ENCODE results near the gene HSCB.
A peak's percentile ranks its signal among the peaks of the same experiment; 100 is the strongest.
"Not testable (repeated sequence)": the region's sequence is repeated elsewhere in the genome, so short reads cannot be mapped to it uniquely, and the experiment has no call there.

Gene HSCB

GRCh38 chr22:28738876-28739275 is 3.0 kb upstream of the HSCB start:
- DNase-seq (ENCODE audit: low read depth), result not testable (repeated sequence)

DNA sequence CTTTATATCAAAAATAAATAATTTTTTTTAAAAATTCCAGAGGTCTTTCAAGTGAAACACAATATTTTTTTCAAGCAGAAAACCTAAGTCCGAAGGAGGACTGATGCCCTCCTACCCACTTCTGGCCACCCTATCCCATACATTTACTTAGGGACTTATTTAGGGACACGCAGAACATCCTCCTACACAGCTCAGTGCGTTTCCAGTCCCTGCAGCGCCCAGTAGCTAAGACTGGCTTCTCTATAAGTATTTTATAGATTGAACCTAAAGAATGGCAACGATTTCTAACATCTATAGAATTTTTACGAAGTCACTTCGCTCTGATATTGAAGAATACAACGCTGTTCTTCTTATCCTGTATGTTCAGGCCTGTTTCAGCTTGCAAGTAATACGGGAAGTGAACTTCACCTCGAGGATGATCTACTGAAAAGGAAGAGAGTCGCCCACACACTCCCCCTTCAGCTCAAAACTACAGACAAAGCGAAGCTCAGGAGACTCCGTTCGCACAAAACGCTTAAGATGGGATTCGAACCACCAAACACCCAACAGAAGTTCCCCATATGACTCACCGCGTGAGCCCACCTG is 547 bp upstream of the HSCB start:
- no peak for DNase-seq (ENCODE audit: low read depth)

GRCh38 chr22:28742562-28742962 is 723 bp downstream of the HSCB start:
- no peak for DNase-seq (ENCODE audit: low read depth)

GRCh38 chr22:28743852-28744251 is 2.0 kb downstream of the HSCB start:
- DNase-seq (ENCODE audit: low read depth), result no peak

DNA sequence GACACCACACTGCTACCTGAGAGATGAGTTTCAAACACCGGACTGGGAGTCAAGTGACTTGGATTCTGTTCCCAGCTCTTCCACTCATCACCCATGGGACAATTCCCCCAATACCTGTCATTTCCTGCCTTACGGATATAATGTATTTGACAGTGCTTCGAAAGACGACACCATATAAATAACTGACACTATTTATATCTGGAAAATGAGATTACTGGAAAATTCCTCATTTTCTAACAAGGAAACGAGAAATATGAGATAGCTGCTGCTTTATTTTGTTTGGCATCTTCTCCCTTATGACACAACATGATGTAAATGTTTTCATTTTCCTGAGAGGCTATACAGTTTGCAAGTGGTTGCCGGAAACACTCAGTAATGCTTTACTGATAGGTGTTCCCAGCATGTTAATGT is 8.6 kb downstream of the HSCB start:
- DNase-seq (ENCODE audit: low read depth), result no peak

GRCh38 chr22:28754512-28754911 is 12.7 kb downstream of the HSCB start:
- not testable (repeated sequence) for DNase-seq (ENCODE audit: low read depth)

- no peak for DNase-seq (ENCODE audit: low read depth)
Observed at GRCh38 chr22:28759861-28760560, 18.2 kb downstream of the HSCB start.

GRCh38 chr22:28761449-28761755 is 19.6 kb downstream of the HSCB start:
- no peak for DNase-seq (ENCODE audit: low read depth)

GRCh38 chr22:28762000-28762399 is 20.2 kb downstream of the HSCB start:
- not testable (repeated sequence) for DNase-seq (ENCODE audit: low read depth)

- DNase-seq (ENCODE audit: low read depth), result no peak
Observed at GRCh38 chr22:28766628-28767027, 24.8 kb downstream of the HSCB start.

DNA sequence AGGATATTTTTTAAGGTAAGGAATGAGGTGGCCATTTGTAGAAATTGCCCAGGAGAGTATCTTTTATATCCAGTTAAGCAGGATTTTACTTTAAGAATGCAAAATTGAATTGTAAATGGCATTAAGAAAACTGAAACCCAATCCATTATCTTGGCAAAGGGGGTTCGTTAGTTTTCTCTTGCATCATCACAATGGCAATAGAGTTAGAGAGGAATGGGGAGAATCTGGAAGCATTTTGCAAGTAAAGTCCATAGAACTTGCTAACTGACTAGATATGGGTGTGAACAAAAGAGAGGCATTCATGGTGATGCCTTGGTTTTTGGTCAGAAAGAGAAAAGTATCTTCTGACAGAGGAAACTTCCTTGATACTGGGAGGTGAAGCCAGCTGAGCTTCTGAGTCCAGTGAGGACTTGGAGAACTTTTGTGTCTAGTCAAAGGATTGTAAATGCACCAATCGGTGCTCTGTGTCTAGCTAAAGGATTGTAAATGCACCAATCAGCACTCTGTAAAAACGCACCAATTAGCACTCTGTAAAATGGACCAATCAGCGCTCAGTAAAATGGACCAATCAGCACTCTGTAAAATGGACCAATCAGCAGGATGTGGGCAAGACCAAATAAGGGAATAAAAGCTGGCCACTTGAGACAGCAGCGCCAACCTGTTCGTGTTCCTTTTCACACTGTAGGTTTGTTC is 27.0 kb downstream of the HSCB start:
- no peak for DNase-seq (ENCODE audit: low read depth)

GRCh38 chr22:28769394-28770085 is 27.7 kb downstream of the HSCB start:
- DNase-seq (ENCODE audit: low read depth), result no peak

- DNase-seq (ENCODE audit: low read depth), result no peak
Observed at GRCh38 chr22:28771195-28771791, 29.5 kb downstream of the HSCB start.

DNA sequence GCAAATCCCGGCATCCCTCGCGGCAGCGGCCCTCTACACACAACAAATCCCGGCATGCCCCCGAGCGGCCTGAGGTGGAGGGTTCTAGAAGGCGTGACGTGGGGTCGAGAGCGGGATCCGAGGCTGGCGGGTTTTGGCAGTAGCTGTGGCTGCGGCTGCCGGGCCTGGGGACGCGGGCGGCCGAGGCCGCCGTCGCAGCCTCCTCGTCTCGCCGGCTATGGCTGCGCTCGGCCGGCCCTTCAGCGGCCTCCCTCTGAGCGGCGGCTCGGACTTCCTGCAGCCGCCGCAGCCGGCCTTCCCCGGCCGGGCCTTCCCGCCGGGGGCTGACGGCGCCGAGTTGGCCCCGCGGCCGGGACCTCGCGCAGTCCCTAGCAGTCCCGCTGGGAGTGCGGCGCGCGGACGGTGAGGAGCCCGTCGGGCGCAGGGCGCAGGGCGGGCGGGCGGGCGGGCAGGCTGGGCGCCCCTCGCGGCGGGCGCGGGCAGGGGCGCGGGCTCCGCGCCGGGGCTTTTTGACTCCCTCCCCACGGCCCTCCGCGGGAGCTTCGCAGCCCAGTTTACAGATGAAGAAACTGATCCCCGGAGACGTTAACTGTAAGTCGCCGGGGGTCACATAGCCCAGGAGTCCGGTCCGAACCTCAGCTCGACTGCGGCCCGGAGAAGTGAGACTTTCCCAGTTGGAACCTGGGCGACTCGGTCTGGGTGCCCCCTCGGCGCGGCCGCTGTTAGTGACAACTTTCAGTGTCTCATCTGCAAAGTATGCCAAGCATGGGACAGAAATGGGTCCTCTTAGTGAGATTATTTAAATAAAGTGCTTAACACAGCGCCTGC is 31.0 kb downstream of the HSCB start, which contains the start of gene CCDC117:
Gene CCDC117 (plus strand): TSS at position 63 of the 828 bp plus-strand sequence. CDS start 155 bp downstream, at position 218.
- peak; percentile 88 for DNase-seq (ENCODE audit: low read depth)

DNA sequence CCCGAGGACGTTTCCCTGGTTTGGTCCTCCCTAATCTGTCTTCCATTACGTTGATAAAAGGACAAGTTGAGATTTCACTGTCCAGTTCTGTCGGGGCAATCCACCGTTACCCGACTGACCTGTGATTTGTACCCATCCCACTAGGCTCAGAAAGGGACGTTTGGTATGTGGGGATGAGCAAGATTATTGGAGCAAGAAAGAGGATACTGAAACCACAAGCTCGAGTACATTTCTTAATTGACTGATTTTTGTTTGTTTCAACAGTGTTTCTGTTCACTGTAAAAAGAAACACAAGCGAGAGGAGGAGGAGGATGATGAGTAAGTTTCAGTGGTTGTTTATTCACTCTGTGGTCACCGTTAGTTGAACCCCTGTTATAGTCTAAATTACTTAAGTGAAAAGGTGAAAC is 31.6 kb downstream of the HSCB start:
- no peak for DNase-seq (ENCODE audit: low read depth)

DNA sequence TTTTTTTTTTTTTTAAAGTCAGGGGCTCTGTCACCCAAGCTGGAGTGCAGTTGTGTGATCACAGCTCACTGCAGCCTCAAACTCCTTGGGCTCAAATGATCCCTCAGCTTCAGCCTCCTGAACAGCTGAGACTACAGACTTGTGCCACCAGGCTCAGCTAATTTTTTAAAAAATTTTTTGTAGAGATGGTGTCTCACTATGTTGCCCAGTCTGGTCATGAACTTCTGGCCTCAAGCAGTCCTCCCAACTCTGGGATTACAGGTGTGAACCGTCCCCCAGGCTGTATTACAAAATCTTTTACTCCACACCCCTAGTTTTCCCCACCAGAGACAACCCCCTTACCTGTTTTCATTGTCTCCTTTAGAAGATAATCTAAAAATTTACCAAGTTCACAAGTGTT is 32.5 kb downstream of the HSCB start:
- DNase-seq (ENCODE audit: low read depth), result no peak

DNA sequence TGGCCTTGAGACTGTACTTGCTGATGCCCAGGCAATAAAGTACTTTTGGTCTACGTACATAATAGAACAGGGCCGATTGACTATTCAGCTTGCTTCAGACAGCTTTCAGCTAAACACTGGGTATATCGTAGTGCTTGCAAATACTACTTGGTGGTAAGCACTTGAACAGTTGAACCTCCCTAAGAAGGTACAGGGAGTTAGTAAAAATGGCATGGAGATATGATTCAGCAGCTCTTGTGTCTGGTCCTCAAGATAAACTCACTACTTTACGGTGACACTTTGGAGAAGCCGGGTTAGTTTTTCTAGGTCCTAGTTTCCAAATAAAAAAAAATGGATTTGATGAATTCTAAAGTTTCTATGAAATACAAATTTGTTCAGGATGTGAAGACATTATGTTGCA is 38.0 kb downstream of the HSCB start:
- no peak for DNase-seq (ENCODE audit: low read depth)

- no peak for DNase-seq (ENCODE audit: low read depth)
Observed at GRCh38 chr22:28780296-28780695, 38.5 kb downstream of the HSCB start.

- DNase-seq (ENCODE audit: low read depth), result no peak
Observed at GRCh38 chr22:28783786-28784671, 42.2 kb downstream of the HSCB start.

DNA sequence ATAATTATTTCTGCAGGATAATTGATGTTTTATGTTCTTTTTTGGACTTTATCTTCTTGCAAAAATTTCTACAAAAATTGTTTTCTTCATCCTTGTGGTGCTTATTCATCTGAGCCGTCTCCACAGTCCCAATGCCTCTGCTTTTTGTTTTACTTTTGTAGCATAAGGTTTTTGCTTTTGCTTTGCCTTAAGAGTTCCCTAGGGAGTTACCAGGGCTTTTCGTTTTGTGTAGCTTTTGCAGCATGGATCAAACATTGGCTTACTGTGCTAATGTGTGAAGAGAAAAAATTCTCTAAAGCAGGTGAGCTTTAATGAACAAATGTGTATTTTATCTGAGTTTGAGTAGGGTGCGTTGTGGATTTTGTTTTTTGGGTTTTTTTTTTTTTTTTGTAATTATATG is 46.8 kb downstream of the HSCB start:
- DNase-seq (ENCODE audit: low read depth), result no peak

GRCh38 chr22:28791124-28791523 is 49.3 kb downstream of the HSCB start:
- no peak for DNase-seq (ENCODE audit: low read depth)

All from activated T-cell treated with anti-CD3 and anti-CD28 coated beads for 24 hours (primary cell).